ENCODE results near the gene CNTROB. TPM values are rescaled to one million over a fixed set of nuclear protein-coding genes. Genes with fewer than 3 reads are reported as not detected.

Gene CNTROB
- total and polyA plus RNA-seq, 2 of the 4 experiments (the other 2 are of a cell fraction): 12.7 to 26.4 TPM

GRCh38 chr17:7989781-7990655 is 58.0 kb downstream of the CNTROB start (continued):
- TF ChIP-seq USF2 (IDR thresholded peaks at IDR 0.05; ENCODE audit: low read depth, low read length) (no peak), POLR2A (IDR thresholded peaks at IDR 0.05; ENCODE audit: low read depth, low read length) (no peak)

GRCh38 chr17:7992516-7992915 is 60.5 kb downstream of the CNTROB start:
- no peaks in the 10 kb centered on the region for H3K9me3 ChIP-seq (ENCODE audit: control insufficient read depth, insufficient read depth, low read length)
- DNase-seq (peak; percentile 62), ATAC-seq (ENCODE audit: low read depth) (no peak)
- H4K91ac ChIP-seq (ENCODE audit: insufficient read depth, low read depth, low read length): no peak overlapping the region
- no peak overlapping the region for H4K8ac ChIP-seq (ENCODE audit: low read depth in 2 of 2, low read length in 2 of 2)
- H2BK120ac ChIP-seq (ENCODE audit: low read depth, low read length): no peak overlapping the region
- H3K14ac ChIP-seq (replicated peaks; ENCODE audit: low read depth, low read length): no peak overlapping the region
- H3K4me1 ChIP-seq (ENCODE audit: control insufficient read depth, insufficient read depth, low read length): no peaks in the 10 kb centered on the region
- in situ Hi-C loops (cut with MboI; ENCODE audit: low sequenced_read_pairs): loop anchor here (25.0 kb wide), 1 partner anchor 255 kb away; no protein-coding TSS in a partner anchor
- H2AFZ ChIP-seq (replicated peaks; ENCODE audit: low read length, poor library complexity): no peak overlapping the region
- H2BK20ac ChIP-seq (ENCODE audit: low read depth, low read length): no peak overlapping the region
- no peak overlapping the region for H3K18ac ChIP-seq (ENCODE audit: low read depth, low read length)
- no peak overlapping the region for H3K4me2 ChIP-seq (ENCODE audit: low read depth, low read length)
- no peak overlapping the region for H2BK15ac ChIP-seq (ENCODE audit: low read depth, low read length)
- H3K9ac ChIP-seq (ENCODE audit: low read depth, low read length): no peak overlapping the region
- intact Hi-C loops (cut with micrococcal nuclease): loop anchor here (5.0 kb wide), 1 partner anchor 170 kb away; no protein-coding TSS in a partner anchor
- H2AK9ac ChIP-seq (replicated peaks; ENCODE audit: low read depth, low read length, poor library complexity): no peak overlapping the region
- CTCF ChIA-PET: no interaction called here
- H3K27me3 ChIP-seq (ENCODE audit: control insufficient read depth, insufficient read depth, low read length): peaks cover 18% of the 10 kb centered on the region
- dilution Hi-C loops (cut with HindIII; ENCODE audit: low sequenced_read_pairs, unreplicated experiment): no loop called here
- BruUV-seq (replicated peaks): no TSS peak
- 57% methylated on average over 1 of the region's 2 CpGs; no CpG with 5 or more reads in 1 of the 2 experiments for WGBS, 2 experiments (ENCODE audit: extremely low coverage in 2 of 2, insufficient read length in 1 of 2)
- POLR2A ChIA-PET (ENCODE audit: unreplicated experiment): no interaction called here
- H3K4ac ChIP-seq (ENCODE audit: low read depth, low read length): no peak overlapping the region
- H4K20me1 ChIP-seq (ENCODE audit: insufficient read depth, low read length): no peaks in the 10 kb centered on the region
- no peak overlapping the region for H3K56ac ChIP-seq (ENCODE audit: extremely low read depth, insufficient read depth, low read length)
- H3K9me1 ChIP-seq (ENCODE audit: insufficient read depth, low read length): no peaks in the 10 kb centered on the region
- H3K36me3 ChIP-seq (ENCODE audit: control insufficient read depth, insufficient read depth, low read length): no peaks in the 10 kb centered on the region
- no peak overlapping the region for H2BK5ac ChIP-seq (ENCODE audit: low read depth, low read length, poor library complexity, severe bottlenecking)
- no peak overlapping the region for H3K4me3 ChIP-seq (ENCODE audit: insufficient read depth, low read depth, low read length)
- no peaks in the 10 kb centered on the region for H3K79me1 ChIP-seq (ENCODE audit: low read depth in 1 of 2, low read length in 2 of 2)
- no peak overlapping the region for H3K27ac ChIP-seq (ENCODE audit: insufficient read depth, low read length)
- no peak overlapping the region for H4K5ac ChIP-seq (ENCODE audit: low read depth, low read length)
- no peak overlapping the region for H2AK5ac ChIP-seq (ENCODE audit: low read depth, low read length)
- H3K23ac ChIP-seq (ENCODE audit: low read depth, low read length): no peak overlapping the region
- TF ChIP-seq FOS (IDR thresholded peaks at IDR 0.05; ENCODE audit: low read depth, low read length): no peak
- no peak for TF ChIP-seq CEBPB (IDR thresholded peaks at IDR 0.05; ENCODE audit: low read depth, low read length)
- no peak for TF ChIP-seq SMC3 (IDR thresholded peaks at IDR 0.05; ENCODE audit: low read depth, low read length)
- no peak for TF ChIP-seq RCOR1 (IDR thresholded peaks at IDR 0.05; ENCODE audit: insufficient replicate concordance, low read length)
- no peak for TF ChIP-seq CHD1 (IDR thresholded peaks at IDR 0.05; ENCODE audit: low read depth, low read length)
- no peak for TF ChIP-seq ELK1 (IDR thresholded peaks at IDR 0.05; ENCODE audit: borderline replicate concordance, low read depth, low read length)
- TF ChIP-seq NFE2L2 (IDR thresholded peaks at IDR 0.05; ENCODE audit: low read depth, low read length): no peak
- no peak for TF ChIP-seq BHLHE40 (IDR thresholded peaks at IDR 0.05; ENCODE audit: low read depth, low read length)
- TF ChIP-seq CTCF (conservative IDR thresholded peaks at IDR 0.05; ENCODE audit: low read depth, low read length): no peak
- no peak for TF ChIP-seq MAFK (IDR thresholded peaks at IDR 0.05; ENCODE audit: low read depth, low read length)
- TF ChIP-seq RFX5 (IDR thresholded peaks at IDR 0.05; ENCODE audit: low read depth, low read length): no peak
